ENCODE measurements around the gene NANOS2. TPM values are rescaled to one million over a fixed set of nuclear protein-coding genes. Genes with fewer than 3 reads are reported as not detected.
A peak's percentile ranks its signal among the peaks of the same experiment; 100 is the strongest.

The NANOS2 gene
- total and polyA plus RNA-seq, 4 experiments from 2014 or later: not detected

GRCh38 chr19:45955905-45956608 is 41.5 kb upstream of the NANOS2 start:
- POLR2A ChIA-PET (ENCODE audit: partially characterized antibody): no interaction called here
- H3K27me3 ChIP-seq (ENCODE audit: insufficient read depth, low read length): peaks cover 5% of the 10 kb centered on the region
- CTCF ChIA-PET (ENCODE audit: partially characterized antibody): no interaction called here
- Mint-ChIP-seq H3K4me1 (peaks cover 4 to 26% (median 7%) of the 10 kb centered on the region in 4 donors), H3K27ac (no peak overlapping the region), H3K27me3 (peaks cover 21 to 52% of the 10 kb centered on the region in 2 donors), H3K36me3 (no peaks in the 10 kb centered on the region), H3K4me3 (no peak overlapping the region), H3K9me3 (peaks cover 0 to 6% (median under 1%) of the 10 kb centered on the region in 8 donors)
- H3K36me3 ChIP-seq (ENCODE audit: insufficient read depth, low read length): no peaks in the 10 kb centered on the region
- intact Hi-C loops (cut with micrococcal nuclease): no loop called here
- peaks cover 11% of the 10 kb centered on the region for H3K4me1 ChIP-seq (ENCODE audit: insufficient read depth, low read length)
- DNase-seq: no peak
- H3K4me3 ChIP-seq (ENCODE audit: low read length in 2 of 2): no peak overlapping the region
- H3K27ac ChIP-seq (ENCODE audit: low read depth, low read length): no peak overlapping the region
- no peaks in the 10 kb centered on the region for H3K9me3 ChIP-seq (ENCODE audit: control insufficient read depth in 1 of 2, low read length in 2 of 2)

- Histone ChIP-seq H3K4me1 (ENCODE audit: insufficient read depth, low read length) (peaks cover 11% of the 10 kb centered on the region), H3K9me3 (ENCODE audit: control insufficient read depth in 1 of 2, low read length in 2 of 2) (no peaks in the 10 kb centered on the region), H3K36me3 (ENCODE audit: insufficient read depth, low read length) (no peaks in the 10 kb centered on the region), H3K27ac (ENCODE audit: low read depth, low read length) (no peak overlapping the region), H3K4me3 (ENCODE audit: low read length in 2 of 2) (no peak overlapping the region), H3K27me3 (ENCODE audit: insufficient read depth, low read length) (peaks cover 5% of the 10 kb centered on the region)
- H3K27me3 Mint-ChIP-seq: peaks cover 23 to 42% of the 10 kb centered on the region in 2 donors
- peaks cover 4 to 26% (median 7%) of the 10 kb centered on the region in 4 donors for H3K4me1 Mint-ChIP-seq
- intact Hi-C loops (cut with micrococcal nuclease): no loop called here
- no peak overlapping the region for H3K27ac Mint-ChIP-seq
- POLR2A ChIA-PET (ENCODE audit: partially characterized antibody): no interaction called here
- H3K4me3 Mint-ChIP-seq: no peak overlapping the region
- CTCF ChIA-PET (ENCODE audit: partially characterized antibody): no interaction called here
- peaks cover 0 to 6% (median 3%) of the 10 kb centered on the region in 8 donors for H3K9me3 Mint-ChIP-seq
- no peaks in the 10 kb centered on the region for H3K36me3 Mint-ChIP-seq
- no peak for DNase-seq
Measured at GRCh38 chr19:45954156-45954555, 39.6 kb upstream of the NANOS2 start.

GRCh38 chr19:45953676-45954075 is 39.1 kb upstream of the NANOS2 start:
- intact Hi-C loops (cut with micrococcal nuclease): no loop called here
- peaks cover 4 to 26% (median 7%) of the 10 kb centered on the region in 4 donors for H3K4me1 Mint-ChIP-seq
- H3K4me3 ChIP-seq (ENCODE audit: low read length in 2 of 2): no peak overlapping the region
- no peaks in the 10 kb centered on the region for H3K36me3 ChIP-seq (ENCODE audit: insufficient read depth, low read length)
- peaks cover 0 to 6% (median 3%) of the 10 kb centered on the region in 8 donors for H3K9me3 Mint-ChIP-seq
- H3K4me1 ChIP-seq (ENCODE audit: insufficient read depth, low read length): peaks cover 11% of the 10 kb centered on the region
- no peak for DNase-seq
- no peaks in the 10 kb centered on the region for H3K9me3 ChIP-seq (ENCODE audit: control insufficient read depth in 1 of 2, low read length in 2 of 2)
- no peak overlapping the region for H3K27ac Mint-ChIP-seq
- H3K27me3 ChIP-seq (ENCODE audit: insufficient read depth, low read length): no peaks in the 10 kb centered on the region
- H3K27me3 Mint-ChIP-seq: peaks cover 24 to 39% of the 10 kb centered on the region in 2 donors
- H3K4me3 Mint-ChIP-seq: peak overlapping the region in 2 of 8 donors; percentile 43 to 81
- no peak overlapping the region for H3K27ac ChIP-seq (ENCODE audit: low read depth, low read length)
- POLR2A ChIA-PET (ENCODE audit: partially characterized antibody): no interaction called here
- CTCF ChIA-PET (ENCODE audit: partially characterized antibody): no interaction called here
- H3K36me3 Mint-ChIP-seq: no peaks in the 10 kb centered on the region

- H3K27ac Mint-ChIP-seq: peak overlapping the region in 1 of 7 donors; percentile 12
- Histone ChIP-seq H3K27ac (ENCODE audit: low read depth, low read length) (no peak overlapping the region), H3K9me3 (ENCODE audit: control insufficient read depth in 1 of 2, low read length in 2 of 2) (no peaks in the 10 kb centered on the region), H3K4me1 (ENCODE audit: insufficient read depth, low read length) (peaks cover 11% of the 10 kb centered on the region), H3K4me3 (ENCODE audit: low read length in 2 of 2) (peak overlapping the region; percentile 11 to 52), H3K27me3 (ENCODE audit: insufficient read depth, low read length) (no peaks in the 10 kb centered on the region), H3K36me3 (ENCODE audit: insufficient read depth, low read length) (no peaks in the 10 kb centered on the region)
- H3K36me3 Mint-ChIP-seq: no peaks in the 10 kb centered on the region
- ChIA-PET POLR2A (ENCODE audit: partially characterized antibody) (interaction anchor here (0.9 kb wide), 1 partner anchor 43 kb away, joined by 3 read pairs; the partner anchor contains the start of gene CCDC61), CTCF (ENCODE audit: partially characterized antibody) (no interaction called here)
- peaks cover 0 to 6% (median 3%) of the 10 kb centered on the region in 8 donors for H3K9me3 Mint-ChIP-seq
- H3K4me3 Mint-ChIP-seq: peak overlapping the region; percentile 43 to 81 (median 72)
- peaks cover 4 to 26% (median 7%) of the 10 kb centered on the region in 4 donors for H3K4me1 Mint-ChIP-seq
- intact Hi-C loops (cut with micrococcal nuclease): no loop called here
- peaks cover 21 to 35% of the 10 kb centered on the region in 2 donors for H3K27me3 Mint-ChIP-seq
- peak; percentile 27 to 44 (median 35) for DNase-seq
Measured at GRCh38 chr19:45952686-45953505, 38.3 kb upstream of the NANOS2 start.

GRCh38 chr19:45952341-45952685 is 37.7 kb upstream of the NANOS2 start:
- POLR2A ChIA-PET (ENCODE audit: partially characterized antibody): interaction anchor here (0.9 kb wide), 1 partner anchor 43 kb away, joined by 3 read pairs; the partner anchor contains the start of gene CCDC61
- no peaks in the 10 kb centered on the region for H3K9me3 ChIP-seq (ENCODE audit: control insufficient read depth in 1 of 2, low read length in 2 of 2)
- no peak overlapping the region for H3K27ac ChIP-seq (ENCODE audit: low read depth, low read length)
- Mint-ChIP-seq H3K4me1 (peaks cover 4 to 26% (median 7%) of the 10 kb centered on the region in 4 donors), H3K9me3 (peaks cover 0 to 6% (median 3%) of the 10 kb centered on the region in 8 donors), H3K4me3 (peak overlapping the region in 4 of 8 donors; percentile 39 to 81 (median 66)), H3K27ac (no peak overlapping the region), H3K27me3 (peaks cover 23 to 35% of the 10 kb centered on the region in 2 donors), H3K36me3 (no peaks in the 10 kb centered on the region)
- peaks cover 11% of the 10 kb centered on the region for H3K4me1 ChIP-seq (ENCODE audit: insufficient read depth, low read length)
- CTCF ChIA-PET (ENCODE audit: partially characterized antibody): no interaction called here
- H3K36me3 ChIP-seq (ENCODE audit: insufficient read depth, low read length): no peaks in the 10 kb centered on the region
- DNase-seq: no peak
- H3K4me3 ChIP-seq (ENCODE audit: low read length in 2 of 2): no peak overlapping the region
- intact Hi-C loops (cut with micrococcal nuclease): no loop called here
- no peaks in the 10 kb centered on the region for H3K27me3 ChIP-seq (ENCODE audit: insufficient read depth, low read length)

GRCh38 chr19:45947926-45948325 is 33.3 kb upstream of the NANOS2 start:
- H3K4me3 ChIP-seq (ENCODE audit: low read length in 2 of 2): no peak overlapping the region
- ChIA-PET POLR2A (ENCODE audit: partially characterized antibody) (no interaction called here), CTCF (ENCODE audit: partially characterized antibody) (no interaction called here)
- H3K27ac ChIP-seq (ENCODE audit: low read depth, low read length): no peak overlapping the region
- Mint-ChIP-seq H3K4me1 (peaks cover 0 to 10% (median 1%) of the 10 kb centered on the region in 4 donors), H3K9me3 (peaks cover 0 to 4% (median 0%) of the 10 kb centered on the region in 8 donors), H3K4me3 (no peak overlapping the region), H3K27me3 (peaks cover 16 to 26% of the 10 kb centered on the region in 2 donors), H3K27ac (no peak overlapping the region), H3K36me3 (no peaks in the 10 kb centered on the region)
- peaks cover 6% of the 10 kb centered on the region for H3K4me1 ChIP-seq (ENCODE audit: insufficient read depth, low read length)
- DNase-seq: no peak
- intact Hi-C loops (cut with micrococcal nuclease): no loop called here
- H3K36me3 ChIP-seq (ENCODE audit: insufficient read depth, low read length): no peaks in the 10 kb centered on the region
- no peaks in the 10 kb centered on the region for H3K27me3 ChIP-seq (ENCODE audit: insufficient read depth, low read length)
- H3K9me3 ChIP-seq (ENCODE audit: control insufficient read depth in 1 of 2, low read length in 2 of 2): no peaks in the 10 kb centered on the region

GRCh38 chr19:45940515-45940805 is 25.9 kb upstream of the NANOS2 start:
- no peak for DNase-seq
- Histone ChIP-seq H3K27me3 (ENCODE audit: insufficient read depth, low read length) (no peaks in the 10 kb centered on the region), H3K9me3 (ENCODE audit: control insufficient read depth in 1 of 2, low read length in 2 of 2) (no peaks in the 10 kb centered on the region), H3K36me3 (ENCODE audit: insufficient read depth, low read length) (no peaks in the 10 kb centered on the region), H3K27ac (ENCODE audit: low read depth, low read length) (no peak overlapping the region), H3K4me1 (ENCODE audit: insufficient read depth, low read length) (no peaks in the 10 kb centered on the region), H3K4me3 (ENCODE audit: low read length in 2 of 2) (no peak overlapping the region)
- CTCF ChIA-PET (ENCODE audit: partially characterized antibody): no interaction called here
- Mint-ChIP-seq H3K27ac (no peak overlapping the region), H3K4me3 (no peak overlapping the region), H3K36me3 (no peaks in the 10 kb centered on the region), H3K27me3 (peaks cover 20 to 38% of the 10 kb centered on the region in 2 donors), H3K4me1 (no peaks in the 10 kb centered on the region), H3K9me3 (peaks cover 0 to 8% (median 0%) of the 10 kb centered on the region in 8 donors)
- POLR2A ChIA-PET (ENCODE audit: partially characterized antibody): no interaction called here
- intact Hi-C loops (cut with micrococcal nuclease): no loop called here
